HG02678 (cell line): ENCODE measurements around the gene HOXD1.
A peak's percentile ranks its signal among the peaks of the same experiment; 100 is the strongest.

ENCODE experiments used
- ATAC-seq: cut with Tn5 transposase; IDR thresholded peaks from one replicate; pipeline ENCODE4 v1.9.1; 2021; ENCODE audit warnings: mild to moderate bottlenecking, moderate library complexity; ENCODE audit not compliant: unreplicated experiment

The HOXD1 gene

DNA sequence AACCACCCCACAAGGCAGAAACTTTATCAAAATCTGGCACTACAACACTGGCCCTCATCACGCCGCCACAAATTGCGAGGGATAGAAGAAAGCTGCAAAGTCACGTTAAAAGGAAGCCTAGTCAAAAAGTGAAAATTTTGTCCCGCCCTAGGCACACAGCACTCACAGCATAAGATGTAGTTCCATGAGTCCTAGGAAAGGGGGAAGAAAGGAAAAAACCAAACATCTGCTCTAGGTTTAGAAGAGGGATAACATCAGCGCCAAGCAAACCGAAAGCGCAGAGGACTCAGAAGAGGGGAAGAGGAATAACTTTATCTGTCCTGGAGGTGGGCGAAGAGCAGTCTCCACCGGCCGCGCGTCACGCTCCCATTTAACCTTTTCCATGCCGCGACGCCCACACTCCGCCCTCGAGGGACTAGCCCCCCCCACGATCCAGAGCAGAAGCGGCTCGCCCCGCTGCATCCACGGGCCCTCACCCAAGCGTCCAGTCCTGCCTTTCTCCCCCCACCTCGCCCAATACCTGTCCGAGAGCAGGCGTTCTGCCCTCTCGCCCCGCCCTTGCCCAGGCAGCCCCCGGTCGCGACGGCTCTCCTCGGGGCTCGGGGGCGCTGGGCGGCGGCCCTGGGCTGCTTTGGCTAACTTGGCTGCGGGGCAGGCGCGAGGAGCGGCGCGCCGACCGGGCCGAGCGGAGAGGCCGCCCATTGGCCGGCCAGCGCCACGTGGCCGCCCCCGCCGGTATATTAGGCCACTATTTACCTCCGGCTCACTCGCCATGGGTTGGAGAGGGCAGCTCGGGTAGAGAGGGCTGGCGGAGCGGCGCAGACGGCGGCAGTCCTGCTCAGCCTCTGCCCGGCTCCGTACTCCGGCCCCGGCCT, at the start of gene HOXD1:
Gene HOXD1 (plus strand): TSS at position 770 of the 875 bp plus-strand sequence. CDS start 134 bp downstream, outside the sequence.
- no peak for ATAC-seq

DNA sequence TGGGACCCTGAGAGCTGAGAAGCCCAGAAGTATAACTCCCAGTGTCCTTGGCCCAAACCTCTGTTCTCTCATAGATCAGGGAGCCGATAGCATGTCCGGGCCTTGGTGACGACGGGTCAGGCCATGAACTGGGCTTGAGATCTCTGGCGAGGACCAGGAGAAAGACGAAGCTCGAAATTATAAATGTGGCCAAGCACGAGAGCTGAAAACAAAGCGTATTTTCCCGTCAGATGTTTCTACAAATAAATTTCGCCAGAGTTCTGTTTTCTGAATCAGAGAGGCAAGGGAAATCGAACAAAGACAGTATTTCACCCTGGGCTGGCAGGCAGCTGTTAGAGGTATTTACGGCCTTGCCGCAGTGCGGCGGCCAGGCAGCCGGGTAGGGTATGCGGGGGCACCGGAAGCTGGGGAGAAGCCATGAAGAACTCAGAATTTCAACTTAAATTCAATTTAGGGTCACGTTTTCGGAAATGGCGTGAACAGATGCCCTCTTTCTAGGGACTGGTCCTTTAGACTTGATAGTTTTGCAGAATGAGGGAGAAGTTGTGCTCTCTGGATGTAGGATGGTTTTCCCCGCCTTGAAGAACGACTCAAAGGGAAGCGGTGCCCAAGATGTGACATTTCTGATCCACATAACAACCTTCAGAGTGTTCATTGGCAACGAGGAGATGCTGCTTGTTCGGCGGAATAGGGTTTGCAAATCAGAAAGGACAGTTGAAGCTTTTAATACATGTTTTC, 49.4 kb upstream of the HOXD1 start:
- no peak for ATAC-seq

DNA sequence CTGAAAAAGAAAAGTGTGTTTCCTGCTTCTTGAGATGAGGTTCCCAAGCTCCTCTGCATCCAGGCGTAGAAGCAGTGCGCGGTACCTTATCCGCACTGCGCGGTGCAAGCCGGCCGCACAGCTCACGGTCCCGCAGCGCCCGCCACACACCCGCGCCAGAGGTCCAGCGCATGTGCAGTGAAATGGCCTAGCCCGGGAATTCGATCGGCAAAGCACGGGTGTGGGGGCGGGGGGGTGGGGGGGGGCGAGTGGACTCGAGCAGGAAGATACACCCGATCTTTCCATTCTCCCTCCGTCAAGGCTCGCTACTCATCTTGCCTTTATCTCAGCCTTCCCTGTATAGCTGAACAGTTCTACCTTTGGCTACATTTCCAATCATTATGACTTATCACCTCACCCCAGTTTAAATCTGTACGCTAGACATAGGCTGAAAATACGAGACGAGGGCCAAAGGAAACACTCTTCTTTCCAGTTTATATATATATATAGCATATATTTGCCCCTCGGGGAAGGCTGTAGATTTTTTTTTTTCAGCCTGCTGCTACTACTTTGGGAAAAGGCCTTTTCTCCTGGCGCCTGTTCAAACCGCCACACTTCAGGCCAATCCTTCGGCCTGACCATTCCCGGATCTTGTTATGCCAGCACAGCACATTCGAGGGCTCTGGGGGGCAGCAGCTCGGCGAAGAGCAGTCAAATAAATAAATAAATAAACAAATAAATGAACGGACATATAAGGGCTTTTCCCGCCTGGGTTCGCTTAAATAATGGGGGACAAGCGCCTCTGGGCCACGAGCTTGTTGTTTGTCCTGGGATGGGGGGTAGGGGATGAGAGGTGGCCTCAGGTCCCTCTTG, 48.6 kb upstream of the HOXD1 start:
- no peak for ATAC-seq

DNA sequence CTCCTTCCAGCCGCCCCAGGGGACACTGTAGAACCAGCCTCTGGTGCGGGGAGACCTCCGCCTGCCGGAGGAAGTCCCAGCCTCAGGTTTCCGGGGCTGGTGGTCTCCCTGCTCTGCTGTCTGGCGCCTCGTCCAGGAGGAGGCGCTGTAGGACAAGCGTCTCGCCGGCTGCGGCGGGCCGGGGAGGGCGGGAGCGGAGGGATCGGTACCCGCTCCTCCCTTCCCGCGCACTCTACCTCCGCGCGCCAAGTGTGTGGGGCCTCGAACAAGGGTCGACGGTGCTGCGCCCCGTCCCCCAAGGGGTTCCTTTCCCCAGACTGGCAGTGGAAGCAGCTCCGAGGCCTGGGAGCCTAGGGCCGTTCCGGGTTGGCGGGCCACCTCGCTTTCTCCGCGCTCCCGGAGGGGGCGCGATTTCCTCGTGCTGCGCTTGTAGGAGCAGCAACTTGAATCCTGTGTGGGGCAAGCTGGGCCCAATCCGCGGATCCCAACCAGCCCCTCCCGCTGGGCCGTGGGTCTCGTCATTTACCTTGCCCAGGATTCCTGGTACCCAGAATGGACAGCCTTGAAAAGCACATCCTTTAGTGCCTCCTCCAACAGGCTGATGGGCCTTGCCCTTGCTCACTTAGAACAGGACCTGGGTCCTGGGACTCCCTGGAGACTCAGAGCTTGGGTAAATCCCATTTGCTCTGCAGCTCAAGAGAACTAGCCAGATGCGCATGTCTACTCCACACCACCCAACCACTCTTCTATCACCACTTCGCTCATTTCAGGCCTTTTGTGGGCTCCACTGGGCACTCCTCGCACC, 47.8 kb upstream of the HOXD1 start:
- peak; percentile 93 for ATAC-seq

DNA sequence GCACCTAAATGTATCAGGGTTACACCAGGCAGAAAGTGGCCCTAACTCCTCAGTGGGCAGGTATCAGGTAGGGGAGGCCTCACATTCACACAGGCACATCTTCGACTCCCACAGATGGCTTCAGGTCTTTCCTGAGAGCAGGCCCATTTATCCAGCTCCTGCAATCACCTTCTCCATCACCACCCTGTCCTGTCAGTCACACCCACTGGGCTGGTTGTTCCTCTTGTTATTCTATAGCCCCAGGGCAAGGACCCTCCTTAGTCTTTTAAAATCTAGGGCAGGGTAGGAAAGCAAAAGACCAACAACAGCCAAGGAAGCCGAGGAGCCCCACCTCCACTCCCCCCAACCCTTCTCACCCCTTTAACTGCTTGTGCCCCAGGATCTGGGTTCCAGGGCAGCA, 46.2 kb upstream of the HOXD1 start:
- no peak for ATAC-seq

DNA sequence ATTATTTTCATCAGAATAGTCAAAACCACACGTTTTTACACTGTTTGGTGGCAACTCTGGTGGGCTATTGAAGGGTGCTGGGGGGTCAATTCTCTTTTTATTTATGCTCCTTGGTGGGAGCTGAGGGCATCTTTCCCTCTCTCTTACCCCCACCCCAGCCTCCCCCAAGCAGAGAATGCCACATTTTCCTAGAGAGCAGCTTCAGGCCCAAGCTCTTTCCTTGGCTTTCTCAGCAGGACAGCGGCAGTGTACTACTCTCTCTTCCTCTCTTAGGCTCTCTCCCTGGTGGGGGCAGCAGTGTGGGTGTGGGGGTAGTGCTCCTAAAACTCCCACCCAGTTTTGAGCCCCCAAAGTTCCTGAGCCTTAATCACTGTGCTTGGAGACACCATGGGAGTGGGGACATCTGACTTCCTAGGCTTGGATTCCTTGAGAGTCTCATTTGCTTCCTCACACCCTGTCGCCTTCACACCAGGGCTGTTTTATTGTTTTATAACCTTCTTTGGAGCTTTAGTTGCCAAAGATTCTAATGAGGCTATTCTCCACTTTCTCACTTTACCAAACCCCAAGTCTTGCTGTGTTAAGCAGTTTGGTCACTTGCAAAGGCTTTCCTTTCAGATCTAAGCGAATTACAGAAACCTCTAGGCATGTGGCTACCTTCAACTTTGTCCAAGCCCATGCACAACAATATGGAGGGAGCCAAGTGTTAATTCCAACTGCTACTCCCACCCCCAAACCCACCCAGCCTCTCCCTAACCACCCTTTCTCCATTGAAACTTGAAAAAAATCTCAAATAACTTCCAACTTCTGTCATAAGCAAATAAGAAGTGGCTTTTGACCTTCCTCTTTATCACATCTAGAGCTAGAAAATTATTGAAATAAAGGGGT, 43.1 kb upstream of the HOXD1 start:
- ATAC-seq: no peak

DNA sequence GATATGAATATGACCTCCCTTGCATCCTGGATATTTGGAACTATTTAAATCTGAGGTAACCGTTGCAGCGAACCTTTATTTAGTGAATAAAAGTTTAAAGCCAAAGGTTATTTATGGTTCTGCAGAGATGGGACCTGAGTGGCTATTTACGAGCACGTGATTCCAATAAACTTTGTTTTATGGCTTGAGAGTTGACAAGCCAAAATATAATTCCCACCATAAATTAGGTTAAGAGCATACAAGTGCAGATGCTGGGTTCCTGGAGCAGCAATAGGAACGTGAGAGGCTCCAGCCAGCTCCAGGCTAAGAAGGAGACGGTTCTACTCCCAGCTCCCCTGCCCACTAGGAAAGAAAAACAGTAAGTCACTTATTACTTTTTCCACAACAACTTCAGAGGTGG, 42.4 kb upstream of the HOXD1 start:
- ATAC-seq: no peak

DNA sequence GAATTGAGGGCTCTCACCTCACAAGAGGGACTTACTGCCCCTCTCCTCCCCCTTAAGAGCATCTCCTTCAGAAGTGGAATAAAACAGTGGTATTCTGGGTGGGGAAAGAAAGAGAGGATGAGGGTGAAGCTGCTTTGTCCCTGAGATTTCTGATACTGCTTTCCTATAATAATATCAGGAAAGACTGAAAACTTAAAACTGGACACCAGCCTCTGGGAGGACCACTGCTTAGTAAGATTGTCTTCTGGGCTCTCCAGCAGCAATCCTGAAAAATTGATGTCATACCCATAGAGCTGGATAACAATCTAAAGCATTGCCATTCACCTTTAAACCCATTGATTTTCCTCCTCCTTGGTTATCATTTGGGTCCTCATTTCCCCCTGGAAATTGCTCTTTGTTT, 41.8 kb upstream of the HOXD1 start:
- ATAC-seq: no peak

DNA sequence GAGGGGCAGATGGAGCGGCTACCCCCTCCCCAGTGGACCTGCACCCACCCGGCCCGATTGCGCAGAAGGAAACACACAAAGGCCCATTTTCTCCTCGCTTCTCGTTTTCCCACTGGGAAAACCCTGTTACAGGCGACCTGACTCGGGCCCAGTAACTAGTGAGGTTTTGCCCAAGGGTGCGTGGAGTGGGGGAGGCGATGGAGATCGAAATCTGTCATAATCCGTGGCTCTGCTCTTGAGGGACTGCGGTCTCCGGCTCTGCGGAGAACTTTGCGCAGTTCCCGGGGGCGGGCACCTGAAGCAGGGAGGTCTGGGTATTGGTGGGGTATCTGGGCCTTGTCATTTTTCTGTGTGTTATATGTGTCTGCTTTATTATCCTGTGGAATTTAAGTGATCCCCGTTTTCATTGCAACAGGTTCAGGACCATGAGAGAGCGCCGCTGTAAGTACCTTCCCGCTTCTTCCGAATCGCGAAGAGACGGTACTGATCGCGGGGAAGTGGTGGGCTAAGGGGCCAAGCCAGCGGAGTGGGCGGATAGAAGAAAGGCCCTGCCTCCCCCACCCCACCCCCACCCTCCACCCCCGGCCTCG, 41.2 kb upstream of the HOXD1 start:
- ATAC-seq: no peak

DNA sequence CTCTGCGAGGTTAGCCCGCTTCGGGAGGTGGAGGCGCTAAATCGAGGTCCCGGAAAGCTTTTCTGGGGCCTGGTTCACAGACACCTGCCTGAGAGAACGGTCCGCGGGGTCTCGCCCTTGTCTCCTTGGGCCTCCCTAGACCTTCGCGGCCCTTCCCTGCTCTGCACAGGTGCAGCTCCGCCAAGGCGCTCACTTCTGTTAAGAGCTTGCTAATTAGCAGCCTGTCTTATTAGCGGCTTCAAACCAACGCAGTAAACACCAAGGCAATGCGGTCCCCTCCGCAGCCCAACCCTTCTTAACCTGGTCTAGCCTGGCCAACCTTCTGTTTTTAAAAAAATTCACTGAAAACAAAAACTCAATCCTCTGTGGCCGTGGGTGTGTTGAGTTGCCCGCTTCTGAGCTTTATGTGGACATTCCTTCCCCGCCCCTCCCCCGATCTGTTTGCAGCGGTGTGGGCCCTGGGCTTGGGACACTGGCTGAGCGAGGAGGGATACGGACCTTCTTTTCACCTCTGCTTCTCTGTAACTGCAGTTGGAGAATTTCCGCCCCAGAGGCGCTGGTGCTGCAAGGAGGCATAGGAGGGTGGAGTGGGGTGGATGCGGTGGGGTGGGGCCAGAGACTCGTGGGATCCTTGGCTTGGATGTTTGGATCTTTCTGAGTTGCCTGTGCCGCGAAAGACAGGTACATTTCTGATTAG, 40.5 kb upstream of the HOXD1 start:
- ATAC-seq: no peak

DNA sequence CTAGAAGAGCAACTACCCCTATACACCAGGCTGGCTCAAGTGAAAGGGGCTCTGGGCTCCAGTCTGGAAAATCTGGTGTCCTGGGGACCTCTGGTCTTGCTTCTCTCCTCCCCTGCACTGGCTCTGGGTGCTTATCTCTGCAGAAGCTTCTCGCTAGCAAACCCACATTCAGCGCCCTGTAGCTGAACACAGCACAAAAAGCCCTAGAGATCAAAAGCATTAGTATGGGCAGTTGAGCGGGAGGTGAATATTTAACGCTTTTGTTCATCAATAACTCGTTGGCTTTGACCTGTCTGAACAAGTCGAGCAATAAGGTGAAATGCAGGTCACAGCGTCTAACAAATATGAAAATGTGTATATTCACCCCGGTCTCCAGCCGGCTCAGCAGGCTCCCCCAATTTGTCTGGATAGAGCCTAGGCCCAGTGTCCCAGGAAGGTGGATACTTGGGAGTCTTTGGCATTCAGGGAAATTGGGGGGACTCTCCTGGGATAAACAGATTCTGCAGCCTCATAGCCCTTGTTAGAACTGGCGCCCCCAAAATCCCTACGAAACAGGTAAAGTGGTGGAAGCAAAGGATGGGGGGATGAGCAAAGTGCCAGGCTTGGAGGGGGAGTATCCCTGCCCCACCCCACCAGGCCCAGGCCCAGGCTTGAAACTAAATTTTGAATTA, 39.6 kb upstream of the HOXD1 start:
- ATAC-seq: no peak

DNA sequence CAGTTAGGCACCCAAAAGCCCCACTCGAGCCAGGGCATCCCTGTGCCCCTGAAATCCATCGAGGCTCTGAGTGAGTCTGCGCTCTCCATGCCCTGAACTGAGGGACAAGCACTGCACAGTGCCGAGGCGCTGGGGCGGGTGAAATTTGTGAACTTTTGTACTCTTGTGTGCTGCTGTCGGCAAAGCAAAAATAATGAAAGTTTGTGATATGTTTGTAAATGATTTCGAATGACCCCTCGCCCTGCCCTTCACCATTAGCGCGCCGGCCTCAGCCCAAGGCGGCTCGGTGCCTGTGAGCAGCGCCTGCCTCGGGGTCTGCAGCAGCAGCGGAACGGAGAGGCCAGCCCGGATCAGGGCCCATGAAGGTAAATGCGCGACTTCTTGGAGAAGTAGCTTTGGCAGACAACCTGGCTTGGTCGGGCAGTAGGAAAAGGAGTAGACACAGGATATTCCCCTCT, 39.0 kb upstream of the HOXD1 start:
- ATAC-seq: no peak

DNA sequence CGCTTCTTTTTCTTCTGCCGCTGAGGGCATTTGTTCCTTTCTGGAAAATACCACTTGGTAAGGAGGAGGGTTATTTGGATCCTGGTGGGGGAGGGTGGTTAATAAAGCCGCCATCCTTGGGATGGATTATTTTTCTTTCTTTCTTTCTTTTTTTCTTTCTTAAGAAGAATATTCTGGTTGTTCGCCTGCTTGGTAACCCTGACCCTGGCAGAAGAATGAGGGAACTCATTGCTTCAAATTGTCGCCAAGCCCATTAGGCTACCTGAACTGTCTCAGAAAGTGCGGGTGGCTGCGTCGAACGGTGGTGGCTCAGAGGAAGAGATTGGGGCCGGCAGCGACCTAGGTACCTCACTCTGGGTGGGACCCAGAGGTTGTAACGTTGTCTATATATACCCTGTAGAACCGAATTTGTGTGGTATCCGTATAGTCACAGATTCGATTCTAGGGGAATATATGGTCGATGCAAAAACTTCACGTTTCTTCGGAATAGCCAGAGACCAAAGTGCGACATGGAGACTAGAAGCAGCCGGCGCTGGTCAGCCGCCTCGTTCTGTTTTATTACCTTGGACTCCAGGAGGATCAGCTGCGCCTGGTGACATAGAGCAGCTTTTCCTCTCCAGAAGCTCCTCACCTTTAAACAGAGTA, 38.4 kb upstream of the HOXD1 start:
- no peak for ATAC-seq

DNA sequence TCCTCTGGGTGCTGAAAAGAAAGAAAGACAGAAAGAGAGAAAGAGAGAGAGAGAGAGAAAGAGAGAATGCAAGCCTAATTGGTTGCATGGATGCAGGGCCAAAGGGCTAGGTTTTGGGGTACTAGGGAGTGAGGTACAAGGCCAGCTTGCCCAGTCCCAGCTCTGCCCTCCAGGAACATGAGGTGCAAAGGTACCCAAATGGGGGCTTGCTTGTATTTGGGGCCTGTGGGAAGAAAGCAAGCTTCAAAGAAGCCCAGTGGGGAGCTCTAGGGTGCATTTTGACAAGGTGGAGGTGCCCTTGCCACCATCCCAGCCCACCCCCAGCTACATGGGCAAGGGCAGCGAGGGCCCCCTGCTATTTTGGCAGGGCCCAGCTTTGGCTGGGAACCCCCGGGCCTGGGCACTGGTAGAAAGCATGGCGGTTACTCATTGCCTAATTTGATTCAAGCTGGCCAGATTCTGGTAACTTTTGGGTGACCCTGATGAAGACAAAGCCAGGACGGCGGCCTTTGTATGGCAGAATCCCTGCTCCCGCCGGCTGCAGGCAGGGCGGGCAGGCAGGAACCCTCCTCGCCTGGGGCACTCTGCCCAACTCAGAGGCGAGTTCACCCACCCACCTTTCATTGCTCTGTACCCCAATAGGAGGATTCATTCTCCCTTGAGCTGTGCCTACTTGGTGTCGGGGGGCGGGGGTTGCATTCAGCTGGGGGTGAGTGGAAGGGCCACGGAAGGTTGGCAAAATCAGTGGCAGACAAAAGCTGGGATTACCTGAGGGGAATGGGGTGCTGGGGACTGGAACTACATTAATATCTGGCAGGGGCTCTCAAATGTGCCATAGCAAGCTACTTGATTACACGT, 37.7 kb upstream of the HOXD1 start:
- no peak for ATAC-seq

DNA sequence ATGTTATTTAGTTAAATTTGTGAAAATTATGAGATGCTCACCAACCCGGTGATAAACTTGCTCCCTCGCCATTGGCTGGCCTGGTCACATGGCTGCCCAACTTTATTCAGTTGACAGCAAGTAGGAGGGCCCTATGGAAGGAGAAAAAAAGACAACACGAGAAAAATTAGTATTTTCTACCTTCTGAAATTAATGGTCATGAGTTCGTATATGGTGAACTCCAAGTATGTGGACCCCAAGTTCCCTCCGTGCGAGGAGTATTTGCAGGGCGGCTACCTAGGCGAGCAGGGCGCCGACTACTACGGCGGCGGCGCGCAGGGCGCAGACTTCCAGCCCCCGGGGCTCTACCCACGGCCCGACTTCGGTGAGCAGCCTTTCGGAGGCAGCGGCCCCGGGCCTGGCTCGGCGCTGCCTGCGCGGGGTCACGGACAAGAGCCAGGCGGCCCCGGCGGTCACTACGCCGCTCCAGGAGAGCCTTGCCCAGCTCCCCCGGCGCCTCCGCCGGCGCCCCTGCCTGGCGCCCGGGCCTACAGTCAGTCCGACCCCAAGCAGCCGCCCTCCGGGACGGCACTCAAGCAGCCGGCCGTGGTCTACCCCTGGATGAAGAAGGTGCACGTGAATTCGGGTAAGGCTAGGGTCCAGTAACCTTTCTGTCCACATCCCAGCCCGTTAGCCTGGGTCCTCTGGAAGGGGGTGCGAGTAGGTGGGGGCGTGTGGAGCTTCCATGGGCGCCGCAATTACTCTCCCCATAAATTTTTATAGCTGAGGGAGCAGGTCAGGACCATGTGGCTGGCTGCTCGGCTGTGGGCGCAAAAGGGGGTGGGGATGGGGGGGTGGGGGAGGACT, 36.8 kb upstream of the HOXD1 start, which contains the start of gene HOXD4:
Gene HOXD4 (plus strand): TSS at position 109 of the 846 bp plus-strand sequence. CDS start 84 bp downstream, at position 193.
- no peak for ATAC-seq
